Anterior cingulate cortex (tissue), 58 donors: ENCODE results near the gene ADAT1.

ENCODE experiments used
- DNase-seq, 58 donors: peaks; one replicate each; lab custom pipeline; 2025; lab: John Stamatoyannopoulos, UW

Gene ADAT1

GRCh38 chr16:75579281-75579834 is 43.7 kb downstream of the ADAT1 start:
- DNase-seq: peak in 4 of 58 donors; percentile 9 to 11 (median 10)

GRCh38 chr16:75578725-75579124 is 44.4 kb downstream of the ADAT1 start:
- no peak for DNase-seq

DNA sequence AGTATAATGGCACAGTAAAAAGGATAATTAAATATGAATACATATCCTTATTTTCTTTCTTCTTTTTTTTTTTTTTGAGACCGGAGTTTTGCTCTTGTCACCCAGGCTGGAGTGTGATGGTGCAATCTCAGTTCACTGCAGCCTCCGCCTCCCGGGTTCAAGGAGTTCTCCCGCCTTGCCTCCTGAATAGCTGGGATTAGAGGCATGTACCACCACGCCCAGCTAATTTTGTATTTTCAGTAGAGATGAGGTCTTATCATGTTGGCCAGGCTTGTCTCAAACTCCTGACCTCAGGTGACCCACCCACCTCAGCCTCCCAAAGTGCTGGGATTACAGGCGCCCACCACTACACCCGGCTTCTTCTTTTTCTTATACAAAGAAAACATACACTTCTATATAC is 44.9 kb downstream of the ADAT1 start:
- DNase-seq: no peak

- DNase-seq: peak in 10 of 58 donors; percentile 7 to 56 (median 18)
These were observed 46.7 kb downstream of the ADAT1 start for GRCh38 chr16:75576384-75576811.

DNA sequence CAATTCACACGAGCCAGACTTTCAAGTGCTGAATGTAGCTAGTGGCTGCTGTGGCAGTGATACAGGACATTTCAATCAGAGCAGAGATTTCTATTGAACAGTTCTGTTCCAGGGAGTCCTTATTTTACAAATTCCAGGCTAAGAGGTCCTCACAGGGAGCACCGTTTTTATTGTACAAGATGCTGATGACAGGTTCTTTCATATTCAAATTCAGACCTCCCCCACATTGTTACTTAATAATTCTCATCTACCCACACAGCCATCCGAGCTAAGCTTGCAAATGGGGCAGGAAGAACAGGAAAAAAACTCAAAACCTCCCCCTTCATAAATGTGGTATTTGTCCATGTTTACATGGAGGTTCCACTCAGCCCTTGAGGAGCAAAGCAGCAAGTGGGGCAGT is 47.1 kb downstream of the ADAT1 start:
- no peak for DNase-seq

DNA sequence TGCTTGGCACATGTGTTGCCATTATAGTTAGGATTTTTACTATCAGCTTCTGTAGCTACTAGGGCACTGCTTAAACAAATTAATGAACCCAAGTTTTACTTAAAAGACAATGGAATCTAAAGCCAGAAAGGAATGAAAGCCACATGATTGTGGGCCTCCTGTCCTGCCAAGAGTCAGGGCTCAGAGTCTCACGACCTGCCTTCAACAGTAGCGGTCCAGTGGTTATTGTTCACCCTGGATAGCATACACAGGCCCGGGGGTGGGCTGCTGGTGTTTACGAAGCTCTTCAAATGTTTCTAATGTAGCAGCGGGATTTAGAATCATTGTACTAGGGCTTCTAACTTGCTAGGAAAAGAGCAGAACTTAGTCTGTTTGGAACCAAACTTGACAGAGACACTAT is 49.1 kb downstream of the ADAT1 start:
- no peak for DNase-seq

DNA sequence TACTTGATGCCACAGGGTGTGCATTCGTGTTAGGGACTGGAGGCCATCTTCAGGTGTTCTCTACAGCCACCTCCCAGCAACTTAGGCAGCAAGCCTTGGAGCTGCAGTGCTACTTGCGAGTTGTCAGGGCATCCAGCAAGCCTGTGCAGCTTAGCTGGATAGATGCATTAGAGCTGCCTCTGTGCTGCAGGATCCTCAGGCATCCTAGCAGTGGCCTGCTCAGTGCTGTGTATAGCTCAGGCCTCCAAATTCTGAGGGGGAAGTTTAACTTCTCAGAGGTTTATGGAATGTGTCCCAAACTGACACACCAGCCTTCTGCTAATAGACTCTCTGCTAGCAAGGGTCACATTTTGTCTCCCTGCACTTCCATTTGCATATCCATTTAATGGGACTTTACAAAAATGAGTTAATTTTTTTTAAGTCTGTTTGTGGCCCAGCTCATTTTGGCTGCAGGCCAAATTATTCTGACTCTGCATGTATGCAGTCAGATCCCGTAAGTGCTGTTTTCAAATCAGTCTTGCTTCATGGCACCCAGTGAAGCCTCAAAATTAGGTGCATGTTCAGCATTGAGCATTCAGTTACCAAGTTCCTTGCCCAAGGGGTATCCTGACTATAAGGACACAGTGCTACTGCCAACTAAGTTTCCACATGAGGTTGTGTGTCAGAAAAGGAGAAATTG is 50.1 kb downstream of the ADAT1 start:
- DNase-seq: no peak

- peak in 1 of 58 donors; percentile 40 for DNase-seq
These were observed 52.5 kb downstream of the ADAT1 start for GRCh38 chr16:75570396-75571065.

GRCh38 chr16:75567911-75568310 is 55.2 kb downstream of the ADAT1 start:
- no peak for DNase-seq

GRCh38 chr16:75566758-75567255 is 56.3 kb downstream of the ADAT1 start:
- DNase-seq: peak in 4 of 58 donors; percentile 22 to 34 (median 26)

- DNase-seq: peak in 56 of 58 donors; percentile 42 to 91 (median 78)
These were observed 56.9 kb downstream of the ADAT1 start, which contains the start of gene GABARAPL2 for GRCh38 chr16:75566040-75566757. Gene GABARAPL2, plus strand, starts transcription at chr16:75566379. Its CDS starts 108 bp downstream, at chr16:75566487.

GRCh38 chr16:75565640-75566039 is 57.4 kb downstream of the ADAT1 start:
- DNase-seq: no peak

GRCh38 chr16:75559564-75560372 is 63.3 kb downstream of the ADAT1 start:
- DNase-seq: no peak

- DNase-seq: no peak
These were observed 64.2 kb downstream of the ADAT1 start for GRCh38 chr16:75558846-75559401.

GRCh38 chr16:75556431-75556950 is 66.6 kb downstream of the ADAT1 start:
- peak in 3 of 58 donors; percentile 31 to 63 (median 55) for DNase-seq

DNA sequence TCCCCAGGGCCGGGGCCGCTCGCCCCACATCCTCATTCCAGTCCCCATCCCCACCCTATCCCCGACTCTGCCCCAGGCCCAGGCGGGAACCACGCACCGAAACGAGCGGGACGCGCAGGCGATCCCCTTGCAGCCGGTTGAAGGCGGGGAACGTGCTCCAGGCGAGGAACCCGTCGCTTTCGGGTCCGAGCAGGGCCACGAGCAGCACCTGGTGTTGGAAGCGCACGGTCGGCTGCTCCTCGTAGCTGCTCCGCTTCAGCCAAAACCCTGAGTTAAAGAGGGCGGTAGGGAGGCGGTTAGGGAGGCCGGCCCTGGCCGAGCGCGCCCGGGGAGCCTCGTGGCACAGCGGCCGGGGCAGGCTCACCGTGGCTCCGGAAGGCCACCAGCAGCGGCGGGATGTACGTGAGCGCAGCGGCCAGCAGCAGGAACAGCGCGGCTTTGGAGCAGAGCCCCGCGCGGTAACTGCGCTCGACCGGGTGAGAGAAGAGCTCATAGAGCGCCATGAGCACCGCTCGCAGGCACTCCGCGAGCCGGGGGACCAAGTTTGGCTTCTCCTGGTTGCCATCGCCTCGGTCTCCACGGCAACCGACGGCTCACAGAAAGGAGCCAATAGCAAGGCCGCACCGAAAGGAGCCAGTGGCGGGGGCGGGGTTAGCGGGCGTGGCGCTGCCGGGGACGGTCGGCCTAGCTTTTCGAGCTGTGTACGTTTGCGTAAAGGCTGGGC is 67.2 kb downstream of the ADAT1 start, which contains the start of gene TMEM231:
Gene TMEM231 (minus strand): TSS at position 546 of the 724 bp plus-strand sequence. CDS start 43 bp downstream, at position 503.
- DNase-seq: peak; percentile 72 to 98 (median 94)

- DNase-seq: peak; percentile 13 to 92 (median 82)
These were observed 67.8 kb downstream of the ADAT1 start for GRCh38 chr16:75555213-75555706.

DNA sequence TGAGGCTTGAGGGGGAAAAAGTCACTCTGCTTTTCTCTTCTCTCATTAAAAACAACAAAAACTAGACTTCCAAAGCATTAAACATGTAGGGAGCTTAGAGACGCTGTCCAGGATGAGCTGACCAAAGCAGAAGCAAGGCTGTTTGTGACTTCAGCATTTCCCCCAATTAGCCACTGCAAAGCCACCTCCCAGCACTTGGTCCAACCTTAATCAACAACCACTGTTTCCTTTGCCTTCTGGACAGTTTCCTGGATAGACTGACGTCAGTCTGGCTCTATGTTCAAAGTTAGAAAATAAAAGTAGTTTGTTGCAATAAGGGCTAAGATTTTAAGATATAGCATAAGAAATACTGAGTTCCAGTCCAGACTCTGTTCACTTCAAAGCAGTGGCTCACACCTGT is 70.1 kb downstream of the ADAT1 start:
- peak in 2 of 58 donors; percentile 9 to 13 for DNase-seq
